Stimulated activated CD8-positive, alpha-beta memory T cell treated with anti-CD3 and anti-CD28 coated beads, Interleukin-4, amount 100 ng/mL, for 1 hour (primary cell): ENCODE data around the gene ARHGAP29.

Source experiments
- DNase-seq, 2 donors: peaks; one replicate each; pipeline ENCODE4 v3.0.0-alpha.2; 2020; ENCODE audit warnings: low read depth in 2 of 2, low spot score in 1 of 2

ARHGAP29 gene

DNA sequence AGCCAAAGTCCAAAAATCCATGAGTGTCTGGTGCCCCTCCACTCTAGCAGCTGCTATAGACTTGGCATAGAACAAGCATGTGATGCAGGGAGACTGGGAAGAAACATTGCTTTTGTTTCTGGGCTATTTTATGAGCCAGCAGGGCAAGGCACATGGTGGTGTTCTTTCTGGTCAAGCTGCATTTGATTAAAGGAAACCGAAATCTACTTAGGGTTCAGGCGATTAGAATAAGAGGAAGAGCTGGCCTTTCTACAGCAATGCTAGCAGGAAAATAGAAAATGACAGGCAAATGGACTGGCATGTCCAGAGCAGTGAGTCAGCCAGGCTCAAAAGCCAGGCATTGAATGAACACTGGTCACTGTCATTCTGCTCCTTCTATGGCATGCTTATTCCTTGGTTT lies 28.5 kb upstream of the ARHGAP29 start:
- DNase-seq, result no peak

DNA sequence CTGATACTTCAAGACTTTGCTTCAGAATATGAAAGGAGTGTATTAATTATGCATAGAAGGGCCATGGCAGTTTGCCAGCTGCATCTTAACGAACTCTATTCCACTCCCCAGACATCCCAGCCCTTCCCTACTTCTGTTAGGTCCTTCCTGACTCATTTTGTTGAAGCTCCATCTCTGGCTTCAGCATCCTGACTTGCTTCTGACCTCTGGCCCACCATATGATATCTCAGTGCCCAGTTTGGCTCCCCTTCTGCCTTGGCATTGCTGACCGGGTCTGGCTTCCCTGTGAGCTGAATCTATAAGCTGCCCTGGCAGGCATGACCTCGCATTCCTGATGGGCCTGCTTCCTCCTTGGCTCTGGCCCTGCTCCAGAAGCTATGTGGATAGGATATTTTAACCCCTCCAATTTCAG lies 27.6 kb upstream of the ARHGAP29 start:
- no peak for DNase-seq

GRCh38 chr1:94260635-94261387 lies 23.4 kb upstream of the ARHGAP29 start:
- DNase-seq, result no peak

DNA sequence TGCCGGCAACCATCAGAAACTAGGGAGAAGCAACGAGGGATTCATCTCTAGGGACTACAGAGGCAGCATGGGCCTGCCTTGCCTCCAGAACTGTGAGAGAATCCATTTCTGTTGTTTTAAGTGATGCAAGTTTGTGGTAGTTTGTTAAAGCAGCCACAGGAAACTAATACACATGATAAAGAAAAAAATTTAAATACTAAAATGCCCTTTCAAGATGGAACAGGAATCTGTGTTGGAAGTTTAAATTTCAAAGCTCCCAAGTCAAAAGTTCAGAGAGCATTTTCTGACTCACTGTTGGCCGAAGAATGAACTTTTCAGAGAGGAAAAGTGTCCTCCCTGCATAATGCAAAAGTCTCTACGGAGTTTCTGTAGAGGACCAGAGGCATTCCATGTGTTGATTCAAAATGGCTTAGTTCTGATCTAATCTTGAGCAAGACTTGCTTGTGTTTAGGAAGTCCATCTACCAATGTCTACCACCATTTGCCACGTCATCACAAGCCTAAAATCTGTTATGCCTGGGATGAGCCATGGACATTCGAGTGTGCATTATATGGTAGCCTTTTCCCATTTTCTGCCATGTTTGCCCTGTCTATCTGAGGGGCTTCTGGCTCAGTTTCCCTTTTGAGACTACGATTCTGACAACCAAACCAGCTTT lies 22.4 kb upstream of the ARHGAP29 start:
- no peak for DNase-seq

- no peak for DNase-seq
These were observed 21.5 kb upstream of the ARHGAP29 start for GRCh38 chr1:94258873-94259331.

- DNase-seq, result no peak
These were observed 20.1 kb upstream of the ARHGAP29 start for GRCh38 chr1:94257444-94257843.

DNA sequence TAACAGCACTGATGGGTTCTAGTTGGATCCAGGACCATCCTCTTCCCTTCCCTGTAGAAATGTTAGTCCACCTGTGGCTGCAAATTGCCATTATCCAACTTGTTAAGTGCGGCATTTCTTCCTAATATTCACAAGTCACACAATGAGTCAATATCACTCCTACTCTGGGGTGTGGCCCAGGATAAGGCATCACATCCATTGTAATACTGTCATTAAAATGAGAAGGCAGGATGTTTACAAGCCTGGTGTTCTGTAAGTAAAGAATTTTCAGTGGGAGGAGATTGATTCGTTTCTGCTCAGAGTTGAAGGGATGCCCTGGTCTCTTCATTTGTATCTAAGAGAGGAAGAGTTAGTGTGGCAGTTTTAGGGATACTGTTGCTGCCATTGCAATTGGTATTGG lies 18.1 kb upstream of the ARHGAP29 start:
- DNase-seq, result no peak

DNA sequence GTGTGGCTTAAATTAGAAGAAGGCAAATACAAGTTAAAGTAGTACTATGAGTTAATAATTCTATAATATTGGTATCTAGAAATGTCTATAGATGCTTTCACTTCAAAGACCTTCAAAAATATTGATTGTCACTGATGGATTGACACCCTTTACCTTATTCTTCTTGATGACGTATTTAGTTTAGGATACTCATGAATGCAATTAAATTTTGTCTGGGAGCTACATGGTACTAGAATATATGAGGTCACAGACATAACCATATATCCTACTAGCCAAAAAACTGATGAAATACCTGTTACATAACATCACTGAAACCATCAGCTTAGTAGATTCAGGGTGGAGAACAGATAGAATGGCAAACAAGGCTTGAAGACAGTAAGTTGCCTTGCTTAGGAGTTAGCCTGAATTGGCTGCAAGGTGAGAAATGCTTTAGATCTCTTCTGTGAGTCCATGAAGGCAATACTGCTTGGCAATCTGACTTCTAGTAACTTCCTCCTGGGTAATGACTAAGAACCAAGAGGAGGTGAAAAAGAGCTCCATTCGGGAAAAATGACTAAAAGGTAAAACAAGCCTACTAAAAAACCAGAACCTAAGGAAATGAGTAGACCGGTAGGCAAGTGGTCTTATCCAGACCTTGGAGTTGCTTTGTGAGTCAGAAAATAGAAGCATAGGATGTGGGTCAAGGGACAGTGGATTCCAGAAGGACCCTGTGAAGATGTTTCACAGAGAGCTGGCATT lies 16.9 kb upstream of the ARHGAP29 start:
- DNase-seq, result no peak

DNA sequence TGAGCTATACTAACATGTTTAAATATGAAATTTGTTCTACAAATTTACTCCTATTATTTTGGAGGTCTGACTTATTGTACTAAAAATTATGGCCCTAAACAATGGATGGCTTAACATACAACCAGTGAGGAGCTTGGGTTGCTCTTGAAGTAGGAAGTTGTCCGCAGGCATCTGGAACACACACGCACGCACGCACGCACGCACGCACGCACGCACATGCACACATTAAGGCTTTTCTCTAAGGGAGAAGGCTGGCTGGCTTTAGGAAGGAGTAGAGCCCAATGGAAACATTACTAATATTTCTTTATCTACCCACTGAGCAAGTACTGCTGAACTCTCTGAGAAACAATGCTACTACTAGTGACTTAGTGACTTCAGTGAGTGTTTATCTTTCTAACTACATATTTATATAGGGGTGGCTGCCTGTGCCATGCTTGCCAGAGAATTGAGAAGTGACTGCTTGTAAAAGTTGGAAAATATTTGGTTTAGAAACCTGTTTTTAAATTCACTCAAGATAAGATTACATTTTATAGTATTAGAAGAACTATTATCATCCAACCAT lies 16.2 kb upstream of the ARHGAP29 start:
- no peak for DNase-seq

- no peak for DNase-seq
These were observed 13.0 kb upstream of the ARHGAP29 start for GRCh38 chr1:94250341-94250740.

DNA sequence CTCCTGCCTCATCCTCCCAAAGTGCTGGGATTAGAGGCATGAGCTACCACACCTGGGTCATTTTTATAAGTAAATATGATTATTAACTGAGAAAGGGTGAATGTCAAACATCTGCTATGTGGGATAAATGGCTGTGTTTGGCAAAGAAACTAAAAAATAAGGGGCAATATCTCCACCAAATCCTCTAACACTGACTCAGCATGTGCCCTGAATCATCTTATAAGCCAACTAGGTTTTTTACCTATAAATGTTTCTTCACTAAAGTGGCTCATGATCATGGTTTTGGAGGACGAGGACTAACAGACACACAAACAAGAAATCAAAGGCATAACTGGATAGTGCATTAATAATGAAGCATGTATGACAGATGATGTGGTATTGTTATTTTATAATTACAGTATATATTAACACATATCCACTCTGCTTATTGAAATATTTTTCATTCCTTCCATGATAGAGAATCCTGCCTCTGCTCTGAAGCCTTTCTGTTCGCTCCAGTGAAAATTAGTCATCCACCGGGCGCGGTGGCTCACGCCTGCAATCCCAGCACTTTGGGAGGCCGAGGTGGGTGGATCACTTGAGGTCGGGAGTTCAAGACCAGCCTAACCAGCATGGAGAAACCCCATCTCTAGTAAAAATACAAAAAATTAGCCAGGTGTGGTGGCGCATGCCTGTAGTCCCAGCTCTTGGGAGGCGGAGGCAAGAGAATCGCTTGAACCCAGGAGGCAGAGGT lies 11.7 kb upstream of the ARHGAP29 start:
- no peak for DNase-seq

- DNase-seq, result no peak
These were observed 10.0 kb upstream of the ARHGAP29 start for GRCh38 chr1:94247138-94248094.

DNA sequence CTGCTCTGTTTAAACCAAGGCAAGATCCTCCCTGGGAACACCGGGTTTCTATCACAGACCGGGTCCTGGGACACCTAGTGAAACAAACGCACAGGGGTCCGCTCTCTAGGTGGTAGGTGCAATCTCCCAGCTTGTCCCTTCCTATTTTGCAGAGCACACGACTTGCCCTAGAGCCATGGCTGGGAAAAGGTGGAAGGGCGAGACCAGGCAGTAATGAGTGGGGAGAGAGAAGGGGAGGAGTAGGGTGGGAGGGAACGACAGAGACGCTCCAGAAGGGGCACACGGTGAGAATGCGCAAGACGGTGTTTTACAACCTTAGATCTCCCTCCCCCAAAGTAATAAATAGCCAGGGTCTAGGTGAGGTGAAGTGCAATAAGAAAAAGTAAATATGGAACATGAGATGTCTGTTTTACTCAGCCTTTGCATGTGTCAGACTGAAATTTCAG lies 9.3 kb upstream of the ARHGAP29 start:
- DNase-seq, result no peak

- no peak for DNase-seq
These were observed 8.5 kb upstream of the ARHGAP29 start for GRCh38 chr1:94245747-94246438.

- no peak for DNase-seq
These were observed 7.4 kb upstream of the ARHGAP29 start for GRCh38 chr1:94244816-94245215.

DNA sequence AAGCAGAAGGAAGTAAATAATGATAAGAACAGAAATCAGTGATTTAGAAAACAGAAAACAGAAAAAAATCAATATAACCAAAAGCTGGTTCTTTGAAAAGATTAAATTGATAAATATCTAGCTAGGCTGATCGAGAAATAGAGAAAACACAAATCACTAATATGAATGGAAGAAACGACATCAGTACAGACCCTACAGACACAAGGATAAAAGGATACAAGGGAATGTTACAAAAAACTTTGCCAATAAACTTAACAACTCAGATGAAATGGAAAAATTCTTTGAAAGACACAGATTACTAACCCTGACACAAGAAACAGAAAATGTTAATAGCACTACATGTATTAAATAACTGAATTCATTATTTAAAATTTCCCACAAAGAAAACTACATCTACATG lies 6.3 kb upstream of the ARHGAP29 start:
- no peak for DNase-seq

GRCh38 chr1:94240822-94241221 lies 3.4 kb upstream of the ARHGAP29 start:
- DNase-seq, result no peak

- no peak for DNase-seq
These were observed 2.4 kb upstream of the ARHGAP29 start for GRCh38 chr1:94239796-94240195.

DNA sequence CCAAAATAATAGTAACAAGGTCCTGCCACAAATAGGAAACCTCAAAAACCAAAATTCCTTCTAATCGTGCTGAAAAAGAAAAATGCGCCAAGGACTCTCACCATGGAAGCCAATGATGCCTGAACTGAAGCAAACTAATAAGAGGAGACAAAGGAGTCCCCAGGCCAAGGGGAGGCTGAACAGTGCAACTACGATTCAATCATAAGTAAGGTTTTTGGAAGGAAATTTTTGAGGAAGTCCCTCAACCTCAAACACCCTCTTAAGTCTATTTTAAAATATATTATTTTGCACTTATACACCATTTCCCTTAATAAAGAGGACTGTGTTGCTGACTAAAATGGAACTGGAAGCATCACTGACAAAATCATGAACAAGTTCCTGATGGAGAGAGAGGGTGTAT lies 1.7 kb upstream of the ARHGAP29 start:
- no peak for DNase-seq
